ENCODE data around the gene TSR3.

GRCh38 chr16:1314399-1315068, 37.1 kb downstream of the TSR3 start:
- TF ChIP-seq, protein P1, sequence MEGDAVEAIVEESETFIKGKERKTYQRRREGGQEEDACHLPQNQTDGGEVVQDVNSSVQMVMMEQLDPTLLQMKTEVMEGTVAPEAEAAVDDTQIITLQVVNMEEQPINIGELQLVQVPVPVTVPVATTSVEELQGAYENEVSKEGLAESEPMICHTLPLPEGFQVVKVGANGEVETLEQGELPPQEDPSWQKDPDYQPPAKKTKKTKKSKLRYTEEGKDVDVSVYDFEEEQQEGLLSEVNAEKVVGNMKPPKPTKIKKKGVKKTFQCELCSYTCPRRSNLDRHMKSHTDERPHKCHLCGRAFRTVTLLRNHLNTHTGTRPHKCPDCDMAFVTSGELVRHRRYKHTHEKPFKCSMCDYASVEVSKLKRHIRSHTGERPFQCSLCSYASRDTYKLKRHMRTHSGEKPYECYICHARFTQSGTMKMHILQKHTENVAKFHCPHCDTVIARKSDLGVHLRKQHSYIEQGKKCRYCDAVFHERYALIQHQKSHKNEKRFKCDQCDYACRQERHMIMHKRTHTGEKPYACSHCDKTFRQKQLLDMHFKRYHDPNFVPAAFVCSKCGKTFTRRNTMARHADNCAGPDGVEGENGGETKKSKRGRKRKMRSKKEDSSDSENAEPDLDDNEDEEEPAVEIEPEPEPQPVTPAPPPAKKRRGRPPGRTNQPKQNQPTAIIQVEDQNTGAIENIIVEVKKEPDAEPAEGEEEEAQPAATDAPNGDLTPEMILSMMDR (IDR thresholded peaks at IDR 0.05 in 2 of 3, conservative IDR thresholded peaks at IDR 0.05 in 1 of 3; ENCODE audit: borderline replicate concordance in 1 of 3, insufficient read depth in 1 of 3, low read depth in 2 of 3, low read length in 2 of 3) = no peak
- TF ChIP-seq SIN3A (IDR thresholded peaks at IDR 0.05; ENCODE audit: low read depth) (no peak), CEBPB (IDR thresholded peaks at IDR 0.05; ENCODE audit: low read depth) (no peak), JUND (IDR thresholded peaks at IDR 0.05) (no peak), POLR2A (IDR thresholded peaks at IDR 0.05; ENCODE audit: borderline replicate concordance, extremely low read depth, insufficient read depth, insufficient read length) (no peak), YY1 (IDR thresholded peaks at IDR 0.05; ENCODE audit: extremely low read depth, insufficient replicate concordance, low read depth, low read length) (no peak)
